SKM-1 treated with dmso at 0.1 percent for 144 hours (cell line): ENCODE results near the gene MLF1.

ENCODE experiments used
- DNase-seq: peaks from one replicate; lab custom pipeline; 2025; ENCODE audit not compliant: unreplicated experiment; lab: John Stamatoyannopoulos, UW

MLF1 gene

GRCh38 chr3:158573714-158574113, 2.7 kb downstream of the MLF1 start:
- DNase-seq, result no peak

DNA sequence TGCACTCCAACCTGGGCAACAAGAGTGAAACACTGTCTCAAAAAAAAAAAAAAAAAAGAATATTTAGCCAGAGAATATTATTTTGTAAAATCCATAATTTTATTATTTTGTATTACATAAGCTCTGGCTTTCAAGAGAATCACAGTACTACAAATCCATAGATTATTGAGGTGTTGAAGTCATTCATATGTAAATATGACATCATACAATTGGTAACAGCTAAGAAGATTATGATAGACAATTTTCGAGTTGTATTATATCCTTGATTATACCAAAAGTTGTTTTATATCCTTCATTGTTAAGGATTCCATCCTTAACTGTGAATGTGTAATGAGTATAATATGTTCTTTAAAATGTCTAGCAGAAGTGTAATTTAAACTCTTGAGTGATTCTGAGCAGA, 3.7 kb downstream of the MLF1 start:
- DNase-seq, result no peak

DNA sequence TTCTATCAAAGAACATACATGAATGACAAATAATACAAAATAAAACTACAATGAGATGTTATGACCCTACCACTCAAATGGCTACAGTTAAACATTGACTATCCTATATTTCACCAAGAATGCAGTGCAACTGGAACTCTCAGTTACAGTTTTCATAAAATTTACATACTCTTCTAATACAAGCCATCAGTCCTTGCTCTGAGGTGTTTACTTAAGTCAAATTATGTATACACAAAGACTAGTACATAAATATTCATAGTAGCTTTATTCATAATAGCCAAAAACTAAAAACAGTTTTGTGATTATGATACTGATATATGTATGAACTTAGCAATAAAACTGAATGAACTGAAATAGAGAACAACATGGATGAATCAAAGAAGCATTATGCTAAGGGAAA, 19.2 kb downstream of the MLF1 start:
- DNase-seq, result no peak

DNA sequence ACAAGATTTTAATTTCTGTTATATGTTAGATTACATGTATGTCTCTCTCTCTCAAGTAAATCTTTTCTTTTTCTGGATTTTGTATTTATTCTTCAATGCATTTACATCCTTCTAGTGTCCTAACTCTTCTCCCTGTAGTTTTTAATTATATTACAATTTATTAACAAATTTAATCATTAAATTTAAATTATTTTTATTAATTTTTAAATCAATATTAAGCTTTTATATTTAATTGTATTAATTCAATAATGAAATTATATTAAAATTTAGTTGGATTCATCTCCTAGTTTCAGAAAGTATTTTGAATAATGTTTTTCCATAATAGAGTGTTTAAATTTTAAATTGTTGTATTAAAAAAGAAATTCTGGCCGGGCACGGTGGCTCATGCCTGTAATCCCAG, 29.8 kb downstream of the MLF1 start:
- no peak for DNase-seq

DNA sequence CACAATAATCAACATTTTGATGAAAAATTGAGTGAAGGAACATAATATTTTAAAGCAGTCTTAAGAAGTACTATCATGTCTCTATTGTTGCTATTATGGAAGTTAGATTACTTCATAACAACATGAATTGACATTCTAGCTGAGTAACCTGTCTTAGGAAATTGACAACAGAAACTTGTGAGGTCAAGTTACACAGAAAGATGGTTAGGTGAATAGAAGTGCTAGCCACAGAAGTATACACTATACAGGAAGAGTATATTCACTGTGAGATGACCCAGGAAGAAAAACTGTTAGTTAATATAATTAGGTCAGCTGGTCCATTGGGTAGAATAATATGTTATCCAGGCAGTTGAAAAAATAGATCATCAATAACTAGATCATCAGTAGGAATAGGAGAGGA, 31.2 kb downstream of the MLF1 start:
- no peak for DNase-seq

- no peak for DNase-seq
These were observed 47.2 kb downstream of the MLF1 start for GRCh38 chr3:158617982-158618875.

GRCh38 chr3:158625881-158626280, 54.9 kb downstream of the MLF1 start:
- no peak for DNase-seq

DNA sequence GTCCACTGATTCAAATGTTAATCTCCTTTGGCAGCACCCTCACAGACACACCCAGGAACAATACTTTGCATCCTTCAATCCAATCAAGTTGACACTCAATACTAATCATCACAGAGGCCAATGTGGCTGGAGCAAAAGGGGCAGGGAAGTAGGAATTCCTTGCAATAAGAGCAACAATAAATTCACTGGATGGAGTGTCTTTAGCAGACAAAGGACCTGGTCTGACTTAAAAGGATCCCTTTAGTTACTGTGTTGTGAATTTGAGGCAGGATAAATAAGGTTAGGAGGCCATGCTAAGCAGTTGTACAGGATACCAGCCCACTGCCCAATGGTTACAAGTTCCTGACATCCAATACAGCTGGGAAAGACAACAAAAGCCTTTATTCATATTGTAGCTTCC, 61.0 kb downstream of the MLF1 start:
- no peak for DNase-seq

DNA sequence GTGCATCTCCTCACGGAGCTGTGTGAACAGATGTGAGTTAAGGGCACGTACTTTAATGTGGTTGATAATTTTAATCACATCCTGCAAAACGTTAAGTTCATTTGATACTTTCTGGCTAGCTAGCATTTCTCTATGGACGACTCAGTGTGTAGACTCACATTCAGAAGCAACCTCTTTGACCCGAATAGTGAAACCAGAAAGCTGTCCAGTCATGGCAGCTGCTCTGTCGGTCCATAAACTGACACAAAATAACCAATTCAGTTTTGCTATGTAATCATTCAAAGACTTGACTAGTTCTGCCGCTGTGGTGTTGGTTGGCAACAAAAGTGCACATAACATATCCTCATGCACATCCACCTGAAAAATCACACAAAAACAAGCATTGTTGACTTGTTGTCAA, 69.7 kb downstream of the MLF1 start:
- no peak for DNase-seq

GRCh38 chr3:158642005-158642404, 71.0 kb downstream of the MLF1 start:
- no peak for DNase-seq

GRCh38 chr3:158642474-158643210, 71.6 kb downstream of the MLF1 start:
- no peak for DNase-seq

GRCh38 chr3:158644345-158644908, 73.4 kb downstream of the MLF1 start, which contains the start of gene GFM1:
Gene GFM1, plus strand, starts transcription at chr3:158644527. Its CDS starts 108 bp downstream, at chr3:158644635.
- peak; percentile 98 for DNase-seq

- DNase-seq, result no peak
These were observed 78.8 kb downstream of the MLF1 start for GRCh38 chr3:158649791-158650190.

DNA sequence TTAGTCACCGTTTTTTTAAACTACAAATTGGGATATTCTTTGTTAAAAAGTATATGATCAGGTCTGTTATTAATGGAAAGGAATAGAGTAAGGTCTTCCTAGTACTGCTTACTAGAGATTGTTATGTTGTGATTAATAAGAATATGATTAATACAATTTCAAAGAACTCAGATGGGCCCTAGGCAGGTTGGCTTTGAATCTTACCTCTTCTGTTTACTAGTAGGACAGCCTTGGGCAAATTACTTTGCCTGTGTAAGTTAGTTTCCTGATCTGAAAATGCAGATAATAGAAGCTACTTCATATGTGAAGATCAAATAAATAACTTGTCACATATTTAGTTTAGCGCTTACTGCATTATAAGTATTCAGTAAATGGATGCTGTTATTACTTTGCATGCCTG, 80.2 kb downstream of the MLF1 start:
- DNase-seq, result no peak

- DNase-seq, result no peak
These were observed 81.5 kb downstream of the MLF1 start for GRCh38 chr3:158652463-158652862.
